Thyroid gland (tissue), 4 donors: ENCODE measurements around the gene NHSL1.

Source experiments
- POLR2A ChIP-seq, 2 donors: fragments of 450-650 bp; IDR thresholded peaks; one replicate each; pipeline ENCODE4 v1.6.1; 2017; ENCODE audit warnings: antibody characterized with exemption in 2 of 2, mild to moderate bottlenecking in 2 of 2, moderate library complexity in 1 of 2
- TF ChIP-seq, protein P1 (sequence below), 6 experiments: fragments of 200-600 bp in 3 of 6; fragments of 450-650 bp in 3 of 6; sonication (generic) in 3 of 6; IDR thresholded peaks; one replicate each; pipeline ENCODE4 v1.5.1; 2016 to 2019; ENCODE audit warnings: antibody characterized with exemption in 6 of 6, mild to moderate bottlenecking in 2 of 6, inconsistent platforms in 1 of 6, moderate library complexity in 1 of 6

DNA sequence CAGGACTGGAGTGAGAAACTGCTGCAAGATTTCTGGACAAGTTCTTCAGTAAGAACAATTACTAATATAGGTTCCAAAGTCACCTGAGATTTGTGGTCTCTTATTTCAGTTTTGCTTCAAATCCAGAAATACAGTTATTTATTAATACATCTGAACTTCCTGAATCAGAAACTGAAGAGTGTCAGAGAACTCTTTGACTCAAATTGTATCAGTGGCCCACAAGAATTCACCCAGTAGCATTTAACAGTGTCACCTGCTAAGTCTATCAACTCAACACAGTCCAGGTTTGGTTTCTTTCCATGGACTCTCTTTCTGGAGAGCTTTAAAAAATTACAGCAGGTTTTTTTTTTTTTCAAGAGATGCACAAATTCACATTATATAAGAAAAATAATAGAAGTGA is 18.8 kb upstream of the NHSL1 start:
- TF ChIP-seq POLR2A (IDR thresholded peaks at IDR 0.05), result no peak
- TF ChIP-seq, protein P1, sequence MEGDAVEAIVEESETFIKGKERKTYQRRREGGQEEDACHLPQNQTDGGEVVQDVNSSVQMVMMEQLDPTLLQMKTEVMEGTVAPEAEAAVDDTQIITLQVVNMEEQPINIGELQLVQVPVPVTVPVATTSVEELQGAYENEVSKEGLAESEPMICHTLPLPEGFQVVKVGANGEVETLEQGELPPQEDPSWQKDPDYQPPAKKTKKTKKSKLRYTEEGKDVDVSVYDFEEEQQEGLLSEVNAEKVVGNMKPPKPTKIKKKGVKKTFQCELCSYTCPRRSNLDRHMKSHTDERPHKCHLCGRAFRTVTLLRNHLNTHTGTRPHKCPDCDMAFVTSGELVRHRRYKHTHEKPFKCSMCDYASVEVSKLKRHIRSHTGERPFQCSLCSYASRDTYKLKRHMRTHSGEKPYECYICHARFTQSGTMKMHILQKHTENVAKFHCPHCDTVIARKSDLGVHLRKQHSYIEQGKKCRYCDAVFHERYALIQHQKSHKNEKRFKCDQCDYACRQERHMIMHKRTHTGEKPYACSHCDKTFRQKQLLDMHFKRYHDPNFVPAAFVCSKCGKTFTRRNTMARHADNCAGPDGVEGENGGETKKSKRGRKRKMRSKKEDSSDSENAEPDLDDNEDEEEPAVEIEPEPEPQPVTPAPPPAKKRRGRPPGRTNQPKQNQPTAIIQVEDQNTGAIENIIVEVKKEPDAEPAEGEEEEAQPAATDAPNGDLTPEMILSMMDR (IDR thresholded peaks at IDR 0.05), result no peak
